Astrocyte (in vitro differentiated cells and primary cell): ENCODE measurements around the gene SCLY.

Experiments used
- CTCF ChIP-seq: IDR thresholded peaks from 2 replicates; pipeline ENCODE4 v1.5.1; 2011; ENCODE audit warnings: low read depth, mild to moderate bottlenecking, inconsistent platforms, low read length, moderate library complexity; ENCODE audit not compliant: insufficient read depth
- EZH2 ChIP-seq: IDR thresholded peaks from 2 replicates; pipeline ENCODE4 v1.6.1; 2012; ENCODE audit warnings: mild to moderate bottlenecking, low read length, inconsistent platforms; ENCODE audit not compliant: insufficient read depth

- no peak for TF ChIP-seq CTCF
- TF ChIP-seq EZH2, result no peak
Measured at GRCh38 chr2:238144262-238144661, 83.5 kb downstream of the SCLY start.
